Activated T-cell treated with anti-CD3 and anti-CD28 coated beads for 1 hour (primary cell): Measurements from ENCODE around the gene SMIM38.
"Not testable (repeated sequence)": the region's sequence is repeated elsewhere in the genome, so short reads cannot be mapped to it uniquely, and the experiment has no call there.

ENCODE experiments used
- DNase-seq: peaks from one replicate; pipeline ENCODE4 v3.0.0-alpha.2; 2020; ENCODE audit warnings: low read depth

The SMIM38 gene

DNA sequence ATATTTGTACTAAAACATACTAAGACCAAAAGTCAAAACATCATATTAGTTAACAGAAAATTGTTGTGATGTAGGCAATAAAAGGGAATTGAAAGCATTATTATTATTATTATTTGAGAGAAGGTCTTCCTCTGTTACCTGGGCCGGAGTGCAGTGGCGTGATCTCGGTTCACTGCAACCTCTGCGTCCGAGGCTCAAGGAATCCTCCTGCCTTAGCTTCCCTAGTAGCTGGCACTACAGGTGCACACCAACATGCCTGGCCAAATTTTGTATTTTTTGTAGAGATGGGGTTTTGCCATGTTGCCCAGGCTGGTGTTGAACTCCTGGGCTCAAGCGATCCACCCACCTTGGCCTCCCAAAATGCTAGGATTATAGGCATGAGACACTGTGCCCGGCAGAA is 15.6 kb upstream of the SMIM38 start:
- DNase-seq: not testable (repeated sequence)

DNA sequence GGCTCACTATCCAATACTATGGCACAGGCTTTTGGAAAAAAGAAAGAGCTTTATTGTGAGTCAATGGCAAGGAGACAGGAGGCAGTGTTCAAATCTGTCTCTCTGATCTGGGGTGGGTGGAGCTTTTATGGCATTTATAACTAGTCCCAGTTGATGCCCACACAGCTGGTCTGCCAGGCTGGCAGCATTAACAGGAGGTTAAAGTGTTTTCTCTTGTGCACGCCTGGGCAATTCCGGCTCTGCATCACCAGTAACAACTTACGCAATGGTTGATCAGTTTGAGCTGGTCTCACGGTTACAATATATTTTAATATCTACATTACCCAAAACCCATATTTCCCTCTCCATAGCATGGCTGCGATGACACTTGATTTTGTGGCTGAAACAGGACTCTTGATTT is 15.1 kb upstream of the SMIM38 start:
- DNase-seq: no peak

GRCh38 chr11:69141742-69142141 is 14.0 kb upstream of the SMIM38 start:
- DNase-seq: no peak

DNA sequence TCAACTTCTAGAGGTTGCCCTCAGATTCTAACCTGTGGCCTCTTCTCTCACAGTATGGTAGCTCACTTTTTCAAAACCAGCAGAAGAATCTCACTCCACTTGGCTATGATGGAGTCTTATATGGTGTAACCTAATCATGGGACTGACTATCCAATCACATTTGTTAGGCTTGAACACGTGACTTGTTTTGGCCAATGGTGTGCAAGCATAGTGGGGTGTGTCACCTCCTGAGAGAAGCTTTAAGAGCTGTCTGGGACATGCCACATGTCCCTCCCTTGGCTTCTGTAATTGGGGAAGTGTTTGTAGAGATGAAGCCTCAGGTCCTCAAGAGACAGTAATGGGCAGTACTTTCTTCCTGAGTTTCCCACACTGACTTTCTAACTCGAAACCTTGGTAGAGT is 12.8 kb upstream of the SMIM38 start:
- DNase-seq: no peak

DNA sequence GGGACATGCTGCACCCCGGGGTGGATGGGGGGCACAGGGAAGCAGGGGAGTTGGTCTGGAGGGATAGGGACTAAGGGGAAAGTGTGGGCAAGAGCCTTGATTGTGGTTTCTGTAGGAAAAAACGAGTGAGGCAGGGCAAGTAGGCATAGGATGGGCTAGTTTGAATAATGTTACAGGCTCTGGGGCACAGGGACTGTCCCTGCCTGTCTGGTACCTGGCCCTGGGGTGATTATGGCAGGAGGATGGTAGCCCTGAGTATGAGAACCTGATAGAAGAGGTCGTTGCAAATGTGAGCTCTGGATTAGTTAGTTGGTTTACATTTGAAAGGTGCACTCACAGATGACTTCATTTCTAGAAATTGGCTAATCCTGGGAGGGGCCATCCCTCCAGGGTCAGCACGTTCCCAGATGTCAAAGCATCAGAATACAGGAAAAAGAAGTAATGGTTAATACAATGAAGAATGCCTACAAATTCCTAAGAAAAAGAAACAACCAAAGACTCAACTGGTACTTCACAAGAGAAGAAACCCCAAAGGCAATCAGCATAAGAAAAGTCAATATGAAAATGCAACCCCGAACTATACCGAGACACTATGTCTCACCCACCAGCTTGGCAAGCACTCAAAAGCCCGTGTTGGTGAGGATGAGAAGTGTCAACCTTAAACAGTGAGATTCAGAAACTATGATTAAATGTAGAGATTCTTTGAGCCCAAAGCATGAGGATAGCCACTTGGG is 11.3 kb upstream of the SMIM38 start:
- no peak for DNase-seq

GRCh38 chr11:69145050-69145380 is 10.7 kb upstream of the SMIM38 start:
- DNase-seq: no peak

- DNase-seq: no peak
Measured at GRCh38 chr11:69148377-69148762, 7.4 kb upstream of the SMIM38 start.

DNA sequence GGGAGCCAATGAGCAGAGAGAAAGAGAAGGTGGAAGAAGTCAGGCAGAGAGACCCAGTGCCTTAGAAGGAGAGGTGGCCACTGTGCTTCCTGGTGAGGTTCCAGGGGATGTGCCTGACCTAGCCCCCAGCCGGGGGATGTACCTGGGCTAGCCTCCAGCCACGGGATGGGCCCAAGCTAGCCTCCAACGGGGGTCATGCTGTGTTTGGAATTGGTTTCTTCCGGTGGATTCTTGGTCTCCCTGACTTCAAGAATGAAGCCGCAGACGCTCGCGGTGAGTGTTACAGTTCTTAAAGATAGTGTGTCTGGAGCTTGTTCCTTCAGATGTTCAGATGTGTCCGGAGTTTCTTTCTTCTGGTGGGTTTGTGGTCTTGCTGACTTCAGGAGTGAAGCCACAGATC is 6.9 kb upstream of the SMIM38 start:
- DNase-seq: no peak

- DNase-seq: not testable (repeated sequence)
Measured at GRCh38 chr11:69149338-69150045, 6.2 kb upstream of the SMIM38 start.

- DNase-seq: no peak
Measured at GRCh38 chr11:69150175-69150574, 5.6 kb upstream of the SMIM38 start.

DNA sequence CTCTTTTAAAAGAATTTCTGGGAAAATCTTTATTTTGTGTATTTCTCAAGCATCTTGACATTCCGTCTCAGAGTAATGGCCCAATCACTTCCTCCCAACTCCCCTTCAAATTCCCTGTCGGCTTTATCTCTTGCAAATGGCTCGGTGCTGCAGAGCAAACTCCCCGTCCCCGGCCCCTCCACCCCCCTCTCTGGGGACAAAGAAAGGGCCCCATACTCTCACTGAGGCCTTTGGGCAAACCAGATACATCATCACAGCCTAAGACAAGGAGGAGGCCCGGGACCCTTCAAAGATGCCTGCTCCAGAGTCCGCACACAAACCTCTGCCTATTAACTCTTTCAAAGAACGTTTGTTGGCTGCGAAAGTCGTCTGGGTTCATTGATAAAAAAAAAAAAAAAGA is 3.9 kb upstream of the SMIM38 start:
- DNase-seq: no peak

DNA sequence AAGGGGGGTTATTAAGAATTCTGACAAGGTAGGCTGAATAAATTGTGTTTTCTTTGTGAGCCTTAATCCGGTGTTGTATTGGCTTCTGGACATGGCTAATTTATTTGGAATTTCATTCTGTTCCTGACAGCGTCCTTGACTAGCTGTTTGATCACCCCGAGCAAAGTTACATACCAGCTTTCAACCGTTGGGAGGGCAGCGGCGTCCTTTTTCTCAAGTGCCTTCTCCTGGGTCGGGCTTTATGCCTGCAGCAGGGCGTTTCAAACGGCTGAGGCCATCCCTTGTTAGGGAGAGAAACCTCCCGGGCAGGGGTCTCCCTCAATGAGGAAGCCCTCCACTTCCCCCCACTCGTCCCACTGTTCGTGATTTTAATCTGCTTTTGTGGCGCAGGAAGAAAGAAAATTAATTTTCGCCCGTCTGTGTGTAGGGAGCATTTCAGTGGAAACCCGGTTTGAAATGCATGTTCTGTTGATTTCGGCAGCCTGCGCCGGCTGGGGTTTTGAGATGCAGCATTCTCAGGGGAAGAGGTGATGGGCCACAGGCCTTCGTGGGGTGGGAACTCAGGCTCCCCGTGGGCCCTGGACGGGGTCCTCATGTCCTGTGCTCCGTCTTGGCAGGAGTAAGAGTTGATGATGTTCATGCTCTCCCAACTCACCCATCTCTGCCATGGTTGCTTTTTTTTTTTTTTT is 2.9 kb upstream of the SMIM38 start:
- no peak for DNase-seq

DNA sequence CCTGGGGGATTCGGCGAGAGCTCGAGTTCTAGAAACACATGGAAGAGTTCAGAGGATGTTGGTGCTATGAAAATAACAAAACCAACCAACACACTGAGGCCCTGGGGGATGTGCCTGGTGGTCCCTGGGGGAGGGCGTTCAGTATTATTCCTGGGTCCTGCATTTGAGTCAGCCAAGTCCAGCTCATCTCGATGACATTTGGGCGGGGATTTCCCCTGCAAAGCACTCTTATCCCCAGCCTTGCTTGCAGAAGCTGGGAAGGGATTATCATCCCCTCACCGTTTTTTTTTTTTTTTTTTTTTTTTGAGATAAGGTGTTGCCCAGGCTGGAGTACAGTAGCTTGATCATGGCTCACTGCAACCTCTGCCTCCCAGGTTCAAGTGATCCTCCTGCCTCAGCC is 2.1 kb upstream of the SMIM38 start:
- DNase-seq: no peak

GRCh38 chr11:69154211-69154913 is 1.4 kb upstream of the SMIM38 start:
- no peak for DNase-seq

- no peak for DNase-seq
Measured at GRCh38 chr11:69154938-69155301, 815 bp upstream of the SMIM38 start.

DNA sequence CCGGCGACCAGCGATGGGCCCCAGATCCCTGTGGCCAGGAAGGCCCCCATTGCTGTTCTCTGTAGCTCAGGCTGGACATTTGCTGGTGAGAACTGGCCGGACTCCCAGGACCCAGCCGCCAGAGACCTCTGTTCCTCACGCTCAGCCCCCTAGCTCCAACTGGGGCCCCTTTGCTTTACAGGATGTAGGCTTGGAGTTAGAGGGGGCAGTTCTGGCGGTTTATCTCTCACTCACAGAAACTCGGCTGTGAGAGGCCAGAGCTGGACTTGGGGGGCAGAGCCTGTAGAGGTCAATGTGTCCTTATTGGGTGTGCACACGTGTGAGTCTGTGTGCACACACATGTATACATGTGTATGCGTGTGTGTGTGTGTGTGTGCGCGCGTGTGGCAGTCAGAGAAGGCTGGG is 502 bp downstream of the SMIM38 start:
- no peak for DNase-seq

- no peak for DNase-seq
Measured at GRCh38 chr11:69156673-69157155, 979 bp downstream of the SMIM38 start.

DNA sequence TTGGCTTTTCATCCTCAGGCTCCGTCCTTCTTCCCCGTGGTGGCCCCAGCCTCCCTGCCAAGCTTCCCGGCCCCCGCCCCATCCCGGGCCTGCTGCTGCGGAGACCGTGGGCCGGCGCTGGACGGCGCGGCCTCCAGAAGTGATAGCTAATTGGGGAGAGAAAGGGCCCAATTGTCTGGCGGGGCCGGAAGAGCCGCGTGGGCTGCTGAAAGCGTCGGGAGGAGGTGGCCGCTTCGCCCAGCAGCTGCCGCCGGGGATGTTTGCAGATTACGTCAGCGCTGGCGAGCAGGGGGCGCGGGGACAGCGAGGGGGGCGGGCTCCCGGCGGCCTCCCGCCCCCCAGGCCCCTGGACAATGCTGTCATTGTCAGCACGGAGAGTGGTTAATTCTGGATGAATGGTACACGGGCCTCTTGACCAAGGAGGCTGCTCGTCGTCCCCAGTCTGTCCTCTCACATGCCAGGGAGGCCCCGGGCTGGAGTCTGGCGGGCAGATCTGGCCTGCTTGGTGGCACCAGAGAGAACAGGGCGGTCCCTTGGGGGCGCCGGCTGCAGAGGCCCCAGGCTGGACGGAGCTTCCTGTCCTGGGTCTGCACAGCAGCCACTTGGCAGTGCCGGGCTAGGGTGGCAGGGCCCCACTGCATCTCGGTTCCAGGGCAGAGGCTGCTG is 1.6 kb downstream of the SMIM38 start:
- no peak for DNase-seq

DNA sequence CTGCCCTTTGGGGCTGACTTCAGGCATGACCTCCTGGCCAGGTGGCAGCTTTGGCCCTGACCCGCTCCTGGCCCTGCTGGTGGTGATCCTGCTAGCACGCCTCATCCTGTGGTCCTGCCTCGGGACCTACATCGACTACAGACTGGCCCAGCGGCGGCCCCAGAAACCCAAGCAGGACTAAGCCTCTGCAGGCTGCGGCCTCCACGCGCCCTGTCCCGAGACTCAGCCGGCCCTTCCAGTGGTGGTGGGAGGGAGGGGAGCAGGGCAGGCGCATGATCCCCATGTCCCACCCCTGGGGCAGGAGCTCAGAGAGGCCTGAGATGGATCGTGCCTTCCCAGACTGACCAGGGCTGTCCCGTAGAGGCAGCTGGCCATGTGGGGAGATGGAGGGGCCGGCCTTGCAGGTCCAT is 2.1 kb downstream of the SMIM38 start:
- DNase-seq: no peak

- no peak for DNase-seq
Measured at GRCh38 chr11:69158301-69159149, 2.8 kb downstream of the SMIM38 start.
